HepG2 (cell line): ENCODE results near the gene MEF2D. TPM values are rescaled to one million over a fixed set of nuclear protein-coding genes. Genes with fewer than 3 reads are reported as not detected.

ENCODE experiments used
- HOXD1 ChIP-seq: sonication (generic); formaldehyde crosslinking; IDR thresholded peaks from 2 replicates; pipeline ENCODE4 v1.5.0; 2020; ENCODE audit warnings: missing genetic modification reagents
- KLF6 ChIP-seq: IDR thresholded peaks from 2 replicates; pipeline ENCODE4 v1.8.0; 2016; ENCODE audit warnings: missing biosample characterization, missing genetic modification reagents
- PAWR ChIP-seq: sonication (generic); formaldehyde crosslinking; IDR thresholded peaks from 2 replicates; pipeline ENCODE4 v1.4.0; 2020; ENCODE audit warnings: missing genetic modification reagents, mild to moderate bottlenecking, borderline replicate concordance
- RCOR2 ChIP-seq: IDR thresholded peaks from 2 replicates; pipeline ENCODE4 v1.6.1; 2016; ENCODE audit warnings: missing biosample characterization, missing genetic modification reagents
- RFXAP ChIP-seq: sonication (generic); formaldehyde crosslinking; IDR thresholded peaks from 2 replicates; pipeline ENCODE4 v1.4.0; 2020; ENCODE audit warnings: missing genetic modification reagents, borderline replicate concordance
- SMC3 ChIP-seq: IDR thresholded peaks from 2 replicates; pipeline ENCODE4 v1.6.1; 2011; ENCODE audit warnings: low read length, improper control_type of control experiment
- ZBTB7A ChIP-seq: sonication (generic); formaldehyde crosslinking; IDR thresholded peaks from 2 replicates; pipeline ENCODE4 v1.8.0; 2022; ENCODE audit warnings: mild to moderate bottlenecking, missing genetic modification reagents
- ZBTB8A ChIP-seq: sonication (generic); formaldehyde crosslinking; IDR thresholded peaks from 2 replicates; pipeline ENCODE4 v1.4.0; 2020; ENCODE audit warnings: mild to moderate bottlenecking, low read depth, missing genetic modification reagents, borderline replicate concordance
- ZFP41 ChIP-seq: sonication (generic); formaldehyde crosslinking; IDR thresholded peaks from 2 replicates; pipeline ENCODE4 v1.4.0; 2020; ENCODE audit warnings: mild to moderate bottlenecking, missing genetic modification reagents, borderline replicate concordance
- ZNF343 ChIP-seq: sonication (generic); formaldehyde crosslinking; IDR thresholded peaks from 2 replicates; pipeline ENCODE4 v1.4.0; 2020; ENCODE audit warnings: mild to moderate bottlenecking, missing genetic modification reagents
- ZNF383 ChIP-seq: sonication (generic); formaldehyde crosslinking; IDR thresholded peaks from 2 replicates; pipeline ENCODE4 v1.4.0; 2020; ENCODE audit warnings: missing genetic modification reagents, mild to moderate bottlenecking, borderline replicate concordance
- ZNF614 ChIP-seq: IDR thresholded peaks from 2 replicates; pipeline ENCODE4 v1.6.1; 2018; ENCODE audit warnings: missing biosample characterization, missing genetic modification reagents, inconsistent platforms, borderline replicate concordance
- ZNF644 ChIP-seq: IDR thresholded peaks from 2 replicates; pipeline ENCODE4 v1.6.1; 2016; ENCODE audit warnings: low read depth
- ZNF841 ChIP-seq: sonication (generic); formaldehyde crosslinking; IDR thresholded peaks from 2 replicates; pipeline ENCODE4 v1.8.1; 2023; ENCODE audit warnings: missing genetic modification reagents, borderline replicate concordance
- polyA plus RNA-seq, 8 experiments: library from polyadenylated mRNA; depleted of rRNA in 3 of 8; stranded (reverse) in 7 of 8; unstranded in 1 of 8; fragments of >200 nt; fragmentation: Illumina TruSeq in 4 of 8; extraction: Trizol in 4 of 8; gene quantifications; 2 replicates each; pipeline versions ENCODE4 v1.2.1 to v1.2.3, GENCODE V29; 2011 to 2016; ENCODE audit warnings: low read depth in 4 of 8, missing spikeins in 1 of 8, mixed read lengths in 1 of 8; ENCODE audit not compliant: insufficient read depth in 1 of 8
- total RNA-seq, 5 experiments: library from RNA; depleted of rRNA; stranded (reverse); fragments of >200 nt; fragmentation: Illumina TruSeq; extraction: Trizol; gene quantifications; 2 replicates each; pipeline ENCODE4 v1.2.3, GENCODE V29; 2016; ENCODE audit warnings: low read depth in 1 of 5
- TF ChIP-seq, protein P1 (sequence below): sonication (generic); formaldehyde crosslinking; IDR thresholded peaks from 2 replicates; pipeline ENCODE4 v1.4.0; 2020; ENCODE audit warnings: missing genetic modification reagents
- TF ChIP-seq, protein P2 (sequence below): sonication (generic); formaldehyde crosslinking; IDR thresholded peaks from 2 replicates; pipeline ENCODE4 v1.8.0; 2022; ENCODE audit warnings: missing genetic modification reagents, mild to moderate bottlenecking, borderline replicate concordance
- TF ChIP-seq, protein P3 (sequence below): sonication (generic); formaldehyde crosslinking; IDR thresholded peaks from 2 replicates; pipeline ENCODE4 v1.5.1; 2020; ENCODE audit warnings: mild to moderate bottlenecking, missing genetic modification reagents, moderate library complexity
- TF ChIP-seq, protein P4 (sequence below): sonication (generic); formaldehyde crosslinking; IDR thresholded peaks from 2 replicates; pipeline ENCODE4 v1.5.0; 2020; ENCODE audit warnings: mild to moderate bottlenecking, missing genetic modification reagents, borderline replicate concordance
- TF ChIP-seq, protein P5 (sequence below): sonication (generic); formaldehyde crosslinking; IDR thresholded peaks from 2 replicates; pipeline ENCODE4 v1.8.0; 2023; ENCODE audit warnings: mild to moderate bottlenecking, missing genetic modification reagents
- TF ChIP-seq, protein P6 (sequence below): IDR thresholded peaks from 2 replicates; pipeline ENCODE4 v1.6.1; 2016; ENCODE audit warnings: low read depth

Gene MEF2D
- total and polyA plus RNA-seq, 2 of the 13 experiments (the other 11 are each of a cell fraction or from before 2014, with no cell fraction given): 1.6 to 3.9 TPM

DNA sequence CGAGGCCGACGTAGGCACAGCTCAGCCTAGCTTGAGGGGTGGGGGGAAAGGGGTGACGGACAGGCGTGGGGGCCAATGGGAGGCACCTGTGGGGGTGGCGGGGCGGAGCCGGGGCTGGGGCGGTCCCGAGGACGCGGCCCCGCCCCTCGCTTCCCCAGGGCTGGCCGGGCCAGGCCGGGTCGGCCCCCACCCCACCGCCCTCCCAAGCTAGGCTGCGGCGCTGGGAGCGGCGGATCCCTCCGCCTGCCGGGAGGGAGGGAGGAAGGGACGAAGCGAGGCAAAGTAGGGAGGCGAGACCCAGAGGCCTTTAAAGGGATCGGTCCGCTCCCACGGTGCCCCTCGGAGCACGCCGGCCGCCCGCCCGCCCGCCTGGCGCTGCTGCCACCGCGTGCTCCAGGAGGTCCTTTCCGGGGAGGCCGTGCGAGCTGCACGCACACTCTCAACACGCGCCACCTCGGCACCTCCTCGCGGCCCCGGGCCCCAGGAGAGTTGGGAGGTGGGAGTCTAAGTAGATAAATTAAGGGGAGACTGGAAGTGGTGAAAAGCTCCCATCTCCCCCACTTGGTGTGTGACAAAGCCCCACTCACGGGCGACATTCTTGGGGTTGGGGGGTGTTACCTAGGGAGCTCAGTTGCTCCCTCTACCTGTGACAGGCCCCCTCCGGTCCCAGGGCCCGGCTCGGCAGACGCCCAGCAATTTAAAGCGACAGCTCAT lies 375 bp upstream of the MEF2D start (continued):
- peak; percentile 62; the same call in 1 of the 2 replicates for TF ChIP-seq ZNF614 (CRISPR knock-in tag)
- TF ChIP-seq HOXD1 (CRISPR knock-in tag): 0 out of 2 replicates have a peak, but pooled peaks have one; percentile 58
- TF ChIP-seq, protein P1, sequence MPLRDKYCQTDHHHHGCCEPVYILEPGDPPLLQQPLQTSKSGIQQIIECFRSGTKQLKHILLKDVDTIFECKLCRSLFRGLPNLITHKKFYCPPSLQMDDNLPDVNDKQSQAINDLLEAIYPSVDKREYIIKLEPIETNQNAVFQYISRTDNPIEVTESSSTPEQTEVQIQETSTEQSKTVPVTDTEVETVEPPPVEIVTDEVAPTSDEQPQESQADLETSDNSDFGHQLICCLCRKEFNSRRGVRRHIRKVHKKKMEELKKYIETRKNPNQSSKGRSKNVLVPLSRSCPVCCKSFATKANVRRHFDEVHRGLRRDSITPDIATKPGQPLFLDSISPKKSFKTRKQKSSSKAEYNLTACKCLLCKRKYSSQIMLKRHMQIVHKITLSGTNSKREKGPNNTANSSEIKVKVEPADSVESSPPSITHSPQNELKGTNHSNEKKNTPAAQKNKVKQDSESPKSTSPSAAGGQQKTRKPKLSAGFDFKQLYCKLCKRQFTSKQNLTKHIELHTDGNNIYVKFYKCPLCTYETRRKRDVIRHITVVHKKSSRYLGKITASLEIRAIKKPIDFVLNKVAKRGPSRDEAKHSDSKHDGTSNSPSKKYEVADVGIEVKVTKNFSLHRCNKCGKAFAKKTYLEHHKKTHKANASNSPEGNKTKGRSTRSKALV (CRISPR knock-in tag): peak; percentile 55; the same call in 1 of the 2 replicates
- TF ChIP-seq, protein P2, sequence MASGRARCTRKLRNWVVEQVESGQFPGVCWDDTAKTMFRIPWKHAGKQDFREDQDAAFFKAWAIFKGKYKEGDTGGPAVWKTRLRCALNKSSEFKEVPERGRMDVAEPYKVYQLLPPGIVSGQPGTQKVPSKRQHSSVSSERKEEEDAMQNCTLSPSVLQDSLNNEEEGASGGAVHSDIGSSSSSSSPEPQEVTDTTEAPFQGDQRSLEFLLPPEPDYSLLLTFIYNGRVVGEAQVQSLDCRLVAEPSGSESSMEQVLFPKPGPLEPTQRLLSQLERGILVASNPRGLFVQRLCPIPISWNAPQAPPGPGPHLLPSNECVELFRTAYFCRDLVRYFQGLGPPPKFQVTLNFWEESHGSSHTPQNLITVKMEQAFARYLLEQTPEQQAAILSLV: no peak
- no peak for TF ChIP-seq ZNF644 (CRISPR knock-in tag)
- TF ChIP-seq, protein P3, sequence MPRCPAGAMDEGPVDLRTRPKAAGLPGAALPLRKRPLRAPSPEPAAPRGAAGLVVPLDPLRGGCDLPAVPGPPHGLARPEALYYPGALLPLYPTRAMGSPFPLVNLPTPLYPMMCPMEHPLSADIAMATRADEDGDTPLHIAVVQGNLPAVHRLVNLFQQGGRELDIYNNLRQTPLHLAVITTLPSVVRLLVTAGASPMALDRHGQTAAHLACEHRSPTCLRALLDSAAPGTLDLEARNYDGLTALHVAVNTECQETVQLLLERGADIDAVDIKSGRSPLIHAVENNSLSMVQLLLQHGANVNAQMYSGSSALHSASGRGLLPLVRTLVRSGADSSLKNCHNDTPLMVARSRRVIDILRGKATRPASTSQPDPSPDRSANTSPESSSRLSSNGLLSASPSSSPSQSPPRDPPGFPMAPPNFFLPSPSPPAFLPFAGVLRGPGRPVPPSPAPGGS (CRISPR knock-in tag): peak; percentile 91; the same call in 1 of the 2 replicates
- TF ChIP-seq, protein P4, sequence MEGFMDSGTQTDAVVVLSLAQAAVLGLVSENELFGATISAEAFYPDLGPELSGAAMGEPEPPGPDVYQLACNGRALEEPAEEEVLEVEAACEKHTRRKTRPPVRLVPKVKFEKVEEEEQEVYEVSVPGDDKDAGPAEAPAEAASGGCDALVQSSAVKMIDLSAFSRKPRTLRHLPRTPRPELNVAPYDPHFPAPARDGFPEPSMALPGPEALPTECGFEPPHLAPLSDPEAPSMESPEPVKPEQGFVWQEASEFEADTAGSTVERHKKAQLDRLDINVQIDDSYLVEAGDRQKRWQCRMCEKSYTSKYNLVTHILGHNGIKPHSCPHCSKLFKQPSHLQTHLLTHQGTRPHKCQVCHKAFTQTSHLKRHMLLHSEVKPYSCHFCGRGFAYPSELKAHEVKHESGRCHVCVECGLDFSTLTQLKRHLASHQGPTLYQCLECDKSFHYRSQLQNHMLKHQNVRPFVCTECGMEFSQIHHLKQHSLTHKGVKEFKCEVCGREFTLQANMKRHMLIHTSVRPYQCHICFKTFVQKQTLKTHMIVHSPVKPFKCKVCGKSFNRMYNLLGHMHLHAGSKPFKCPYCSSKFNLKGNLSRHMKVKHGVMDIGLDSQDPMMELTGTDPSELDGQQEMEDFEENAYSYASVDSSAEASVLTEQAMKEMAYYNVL (CRISPR knock-in tag): no peak
- no peak for TF ChIP-seq PAWR (CRISPR knock-in tag)
- no peak for TF ChIP-seq SMC3
- no peak for TF ChIP-seq ZNF383 (CRISPR knock-in tag)
- no peak for TF ChIP-seq ZNF841 (CRISPR knock-in tag)
- 0 out of 2 replicates have a peak, but pooled peaks have one; percentile 15 for TF ChIP-seq RCOR2 (CRISPR knock-in tag)
- TF ChIP-seq, protein P5, sequence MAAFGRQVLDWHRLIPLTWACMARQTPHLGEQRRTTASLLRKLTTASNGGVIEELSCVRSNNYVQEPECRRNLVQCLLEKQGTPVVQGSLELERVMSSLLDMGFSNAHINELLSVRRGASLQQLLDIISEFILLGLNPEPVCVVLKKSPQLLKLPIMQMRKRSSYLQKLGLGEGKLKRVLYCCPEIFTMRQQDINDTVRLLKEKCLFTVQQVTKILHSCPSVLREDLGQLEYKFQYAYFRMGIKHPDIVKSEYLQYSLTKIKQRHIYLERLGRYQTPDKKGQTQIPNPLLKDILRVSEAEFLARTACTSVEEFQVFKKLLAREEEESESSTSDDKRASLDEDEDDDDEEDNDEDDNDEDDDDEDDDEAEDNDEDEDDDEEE: peak; percentile 47; the same call in 1 of the 2 replicates
- peak; percentile 76; the same call in 1 of the 2 replicates for TF ChIP-seq KLF6 (CRISPR knock-in tag)
- TF ChIP-seq RFXAP (CRISPR knock-in tag): peak; percentile 24; the same call in 1 of the 2 replicates
- TF ChIP-seq ZBTB8A (CRISPR knock-in tag): no peak
- TF ChIP-seq, protein P6, sequence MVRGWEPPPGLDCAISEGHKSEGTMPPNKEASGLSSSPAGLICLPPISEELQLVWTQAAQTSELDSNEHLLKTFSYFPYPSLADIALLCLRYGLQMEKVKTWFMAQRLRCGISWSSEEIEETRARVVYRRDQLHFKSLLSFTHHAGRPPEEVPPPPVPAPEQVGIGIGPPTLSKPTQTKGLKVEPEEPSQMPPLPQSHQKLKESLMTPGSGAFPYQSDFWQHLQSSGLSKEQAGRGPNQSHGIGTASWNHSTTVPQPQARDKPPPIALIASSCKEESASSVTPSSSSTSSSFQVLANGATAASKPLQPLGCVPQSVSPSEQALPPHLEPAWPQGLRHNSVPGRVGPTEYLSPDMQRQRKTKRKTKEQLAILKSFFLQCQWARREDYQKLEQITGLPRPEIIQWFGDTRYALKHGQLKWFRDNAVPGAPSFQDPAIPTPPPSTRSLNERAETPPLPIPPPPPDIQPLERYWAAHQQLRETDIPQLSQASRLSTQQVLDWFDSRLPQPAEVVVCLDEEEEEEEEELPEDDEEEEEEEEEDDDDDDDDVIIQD (CRISPR knock-in tag): no peak
- TF ChIP-seq ZFP41 (CRISPR knock-in tag): peak; percentile 55; the same call in 1 of the 2 replicates
- no peak for TF ChIP-seq ZBTB7A
- 0 out of 2 replicates have a peak, but pooled peaks have one; percentile 83 for TF ChIP-seq ZNF343
